Right kidney (tissue), 9 donors: ENCODE results near the gene APOM.

ENCODE experiments used
- DNase-seq: peaks from one replicate; pipeline ENCODE4 v3.0.0-alpha.2; 2016
- long read RNA-seq, 8 donors: transcript quantifications; one replicate each; lab custom pipeline, GENCODE V29; 2026

APOM gene
- long read RNA-seq, donor 1, transcript APOM-201 (6 exons, 1,184 nt), result major isoform, 96 of 147 reads
- long read RNA-seq, donor 1, partial matches to known transcripts, result 50 of 147 reads
- long read RNA-seq, donor 1, other reads (novel, unspliced or antisense), result 0 of 147 reads
- long read RNA-seq, donor 2, transcript APOM-201 (6 exons, 1,184 nt), result major isoform, 82 of 124 reads
- long read RNA-seq, donor 2, partial matches to known transcripts, result 34 of 124 reads
- long read RNA-seq, donor 2, other reads (novel, unspliced or antisense), result 5 of 124 reads
- long read RNA-seq, donor 3, transcript APOM-201 (6 exons, 1,184 nt), result major isoform, 35 of 41 reads
- long read RNA-seq, donor 3, partial matches to known transcripts, result 6 of 41 reads
- long read RNA-seq, donor 3, other reads (novel, unspliced or antisense), result 0 of 41 reads
- long read RNA-seq, donor 4, transcript APOM-201 (6 exons, 1,184 nt), result major isoform, 48 of 69 reads
- long read RNA-seq, donor 4, partial matches to known transcripts, result 18 of 69 reads
- long read RNA-seq, donor 4, other reads (novel, unspliced or antisense), result 0 of 69 reads
- long read RNA-seq, donor 5, transcript APOM-201 (6 exons, 1,184 nt), result major isoform, 71 of 99 reads
- long read RNA-seq, donor 5, partial matches to known transcripts, result 26 of 99 reads
- long read RNA-seq, donor 5, other reads (novel, unspliced or antisense), result 0 of 99 reads
- long read RNA-seq, donor 6, transcript APOM-201 (6 exons, 1,184 nt), result major isoform, 75 of 122 reads
- long read RNA-seq, donor 6, partial matches to known transcripts, result 46 of 122 reads
- long read RNA-seq, donor 6, other reads (novel, unspliced or antisense), result 0 of 122 reads
- long read RNA-seq, donor 7, transcript APOM-201 (6 exons, 1,184 nt), result major isoform, 117 of 209 reads
- long read RNA-seq, donor 7, transcript APOM-203 (6 exons, 709 nt), result minor isoform, 8 of 209 reads
- long read RNA-seq, donor 7, partial matches to known transcripts, result 84 of 209 reads
- long read RNA-seq, donor 7, other reads (novel, unspliced or antisense), result 0 of 209 reads
- long read RNA-seq, donor 8, transcript APOM-201 (6 exons, 1,184 nt), result major isoform, 79 of 187 reads
- long read RNA-seq, donor 8, partial matches to known transcripts, result 100 of 187 reads
- long read RNA-seq, donor 8, other reads (novel, unspliced or antisense), result 6 of 187 reads

- DNase-seq, result no peak
These were observed at the start of gene APOM for GRCh38 chr6:31655349-31656237. Gene APOM, plus strand, starts transcription at chr6:31655894. Its CDS starts 73 bp downstream, at chr6:31655967.

GRCh38 chr6:31607317-31607716, 48.4 kb upstream of the APOM start:
- DNase-seq, result no peak

GRCh38 chr6:31609519-31610406, 45.9 kb upstream of the APOM start:
- DNase-seq, result no peak

GRCh38 chr6:31610968-31611367, 44.7 kb upstream of the APOM start:
- no peak for DNase-seq

- DNase-seq, result no peak
These were observed 41.5 kb upstream of the APOM start for GRCh38 chr6:31614075-31614619.

GRCh38 chr6:31614684-31615578, 40.8 kb upstream of the APOM start, which contains the start of gene AIF1:
Gene AIF1, plus strand, starts transcription at chr6:31615234. Its CDS starts 96 bp downstream, at chr6:31615330.
- no peak for DNase-seq

GRCh38 chr6:31615748-31616147, 39.9 kb upstream of the APOM start:
- no peak for DNase-seq

- no peak for DNase-seq
These were observed 38.7 kb upstream of the APOM start for GRCh38 chr6:31617010-31617409.

GRCh38 chr6:31619805-31620585, 35.7 kb upstream of the APOM start:
- peak; percentile 100 for DNase-seq

GRCh38 chr6:31620586-31621319, 34.9 kb upstream of the APOM start, which contains the start of gene PRRC2A:
Gene PRRC2A, plus strand, starts transcription at chr6:31620715. Its CDS starts 2,075 bp downstream, at chr6:31622790.
- DNase-seq, result peak; percentile 85

GRCh38 chr6:31621320-31621939, 34.3 kb upstream of the APOM start:
- no peak for DNase-seq

GRCh38 chr6:31621991-31622390, 33.7 kb upstream of the APOM start:
- DNase-seq, result no peak

- DNase-seq, result no peak
These were observed 33.0 kb upstream of the APOM start for GRCh38 chr6:31622684-31623091.

- DNase-seq, result no peak
These were observed 31.6 kb upstream of the APOM start for GRCh38 chr6:31624070-31624469.

- DNase-seq, result no peak
These were observed 28.7 kb upstream of the APOM start for GRCh38 chr6:31626952-31627351.

- no peak for DNase-seq
These were observed 27.9 kb upstream of the APOM start for GRCh38 chr6:31627690-31628287.
